Central memory CD8-positive, alpha-beta T cell (primary cell): Measurements from ENCODE around the gene KLHDC3.
"Not testable (repeated sequence)": the region's sequence is repeated elsewhere in the genome, so short reads cannot be mapped to it uniquely, and the experiment has no call there.

Experiments used
- ATAC-seq: fragments of 150-1000 bp; cut with Tn5 transposase; replicated peaks from 2 replicates; pipeline ENCODE4 v1.10.0; 2022; ENCODE audit warnings: mild to moderate bottlenecking, moderate FRiP score, moderate number of reproducible peaks; ENCODE audit not compliant: poor library complexity, severe bottlenecking; ENCODE audit errors: extremely low read depth
- DNase-seq, 2 donors: peaks; one replicate each; pipeline ENCODE4 v3.0.0; 2021; ENCODE audit warnings: low spot score in 2 of 2
- H3K27ac Mint-ChIP-seq: one replicate; pipeline ENCODE4 v1.8.0; 2022; ENCODE audit warnings: low read depth, mild to moderate bottlenecking, moderate library complexity, mixed read lengths
- H3K27me3 Mint-ChIP-seq: one replicate; pipeline ENCODE4 v1.8.0; 2022; ENCODE audit warnings: mixed read lengths
- H3K36me3 Mint-ChIP-seq: one replicate; pipeline ENCODE4 v1.8.0; 2022; ENCODE audit warnings: mild to moderate bottlenecking, moderate library complexity, mixed read lengths; ENCODE audit not compliant: insufficient read depth
- H3K4me1 Mint-ChIP-seq: one replicate; pipeline ENCODE4 v1.8.0; 2022; ENCODE audit warnings: mixed read lengths
- H3K4me3 Mint-ChIP-seq: one replicate; pipeline ENCODE4 v1.8.0; 2022; ENCODE audit warnings: mild to moderate bottlenecking, moderate library complexity, mixed read lengths
- H3K9me3 Mint-ChIP-seq: one replicate; pipeline ENCODE4 v1.8.0; 2022; ENCODE audit warnings: mixed read lengths

Gene KLHDC3

DNA sequence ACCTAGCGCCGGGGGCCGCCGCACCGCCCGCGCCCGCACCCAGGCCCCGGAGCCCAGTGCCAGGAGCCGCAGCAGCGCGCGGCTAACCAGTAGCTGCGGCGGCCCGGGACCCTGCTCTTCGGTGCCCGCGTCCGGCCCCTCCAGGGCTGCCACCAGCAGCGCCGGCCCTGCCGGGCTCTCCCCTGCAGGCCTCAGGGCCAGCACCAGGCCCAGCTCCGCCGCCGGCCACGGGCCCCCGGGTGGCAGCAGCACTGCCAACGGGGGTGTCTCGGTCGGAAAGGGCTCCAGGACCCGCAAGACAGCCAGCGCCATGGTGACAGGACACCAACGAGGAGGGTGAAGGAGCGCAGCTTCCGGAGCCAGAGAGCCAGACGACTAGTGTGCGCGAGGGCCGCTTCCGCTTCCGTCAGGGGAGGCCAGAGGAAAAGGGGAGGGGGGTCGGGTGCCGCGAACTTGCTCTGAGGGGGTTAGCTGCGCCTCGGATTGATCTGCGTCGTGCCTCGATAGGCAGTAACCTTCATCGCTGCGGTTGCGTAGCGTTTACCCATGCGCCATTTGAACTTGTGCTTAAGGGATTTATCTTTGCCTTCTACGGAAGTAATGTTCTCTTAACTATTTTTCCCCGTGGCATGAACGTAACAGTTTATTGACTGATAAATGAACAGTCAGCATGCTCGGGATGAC, 35.1 kb upstream of the KLHDC3 start, which contains the start of gene PEX6:
PEX6 (minus strand) TSS at position 343 of the 684 bp plus-strand sequence; CDS start at position 312, 31 bp downstream.
- DNase-seq = peak; percentile 82 to 86
- ATAC-seq = peak; percentile 98
- no peaks in the 10 kb centered on the region for H3K27me3 Mint-ChIP-seq
- H3K27ac Mint-ChIP-seq = peak within 1 kb of the TSS; percentile 93
- H3K9me3 Mint-ChIP-seq = no peaks in the 10 kb centered on the region
- peaks cover 16% of the 10 kb centered on the region for H3K36me3 Mint-ChIP-seq
- H3K4me1 Mint-ChIP-seq = peaks cover 42% of the 10 kb centered on the region
- H3K4me3 Mint-ChIP-seq = peak within 1 kb of the TSS; percentile 89

DNA sequence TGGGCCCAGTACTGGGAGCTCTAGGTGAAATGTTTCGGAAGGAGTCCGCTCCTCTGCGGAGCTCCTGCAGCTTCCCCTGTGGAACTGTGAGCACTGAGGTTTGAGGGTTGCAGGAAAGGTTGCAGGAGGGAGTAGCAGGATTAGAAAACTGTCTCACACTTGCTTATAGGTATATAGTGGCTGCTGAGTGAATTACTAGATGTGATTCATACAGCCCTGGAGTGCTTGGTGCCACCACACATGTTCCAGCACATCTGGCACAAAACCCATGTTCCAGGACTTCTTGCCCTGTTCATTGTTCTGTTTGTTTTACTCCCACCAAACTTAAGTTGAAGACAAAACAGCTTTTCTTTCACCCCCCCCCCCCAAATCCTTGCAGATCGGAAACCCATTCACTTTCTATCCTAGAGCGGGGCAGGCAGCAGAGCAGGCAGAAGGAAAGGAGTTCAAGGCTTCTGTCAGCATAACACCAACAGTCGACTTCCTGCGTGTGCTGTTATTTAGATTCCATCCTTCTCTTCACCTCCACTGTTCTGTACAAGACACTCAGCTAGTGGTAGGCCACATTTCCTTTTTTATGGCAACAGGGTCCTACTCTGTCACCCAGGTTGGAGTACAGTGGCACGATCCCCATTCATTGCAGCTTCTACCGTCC, 34.4 kb upstream of the KLHDC3 start:
- Mint-ChIP-seq H3K36me3 (peaks cover 21% of the 10 kb centered on the region), H3K4me3 (peak overlapping the region; percentile 89), H3K27ac (peak overlapping the region; percentile 93), H3K4me1 (peaks cover 43% of the 10 kb centered on the region), H3K27me3 (no peaks in the 10 kb centered on the region), H3K9me3 (no peaks in the 10 kb centered on the region)
- DNase-seq (peak in 1 of 2 donors; percentile 15), ATAC-seq (peak; percentile 11)

DNA sequence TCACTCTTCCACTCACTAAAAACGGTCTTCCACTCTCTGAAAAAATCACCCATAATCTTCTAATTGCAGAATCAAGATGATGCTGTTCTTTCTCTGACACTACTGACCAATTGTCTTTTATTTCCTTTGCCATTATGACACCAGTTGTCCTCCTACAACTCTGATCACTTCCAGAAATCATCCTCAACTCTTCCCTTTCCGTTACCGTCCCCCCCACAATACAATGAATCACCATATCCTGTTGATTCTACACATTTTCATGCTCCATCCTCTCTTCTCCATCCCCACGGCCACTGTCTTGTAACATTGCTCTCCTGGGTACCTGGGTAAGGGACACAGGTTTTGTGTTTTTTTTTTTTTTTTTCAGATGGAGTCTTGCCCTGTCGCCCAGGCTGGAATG, 32.2 kb upstream of the KLHDC3 start:
- Mint-ChIP-seq H3K4me3 (no peak overlapping the region), H3K27me3 (no peaks in the 10 kb centered on the region), H3K36me3 (peaks cover 23% of the 10 kb centered on the region), H3K9me3 (no peaks in the 10 kb centered on the region), H3K27ac (no peak overlapping the region), H3K4me1 (peaks cover 52% of the 10 kb centered on the region)
- DNase-seq (no peak), ATAC-seq (no peak)

DNA sequence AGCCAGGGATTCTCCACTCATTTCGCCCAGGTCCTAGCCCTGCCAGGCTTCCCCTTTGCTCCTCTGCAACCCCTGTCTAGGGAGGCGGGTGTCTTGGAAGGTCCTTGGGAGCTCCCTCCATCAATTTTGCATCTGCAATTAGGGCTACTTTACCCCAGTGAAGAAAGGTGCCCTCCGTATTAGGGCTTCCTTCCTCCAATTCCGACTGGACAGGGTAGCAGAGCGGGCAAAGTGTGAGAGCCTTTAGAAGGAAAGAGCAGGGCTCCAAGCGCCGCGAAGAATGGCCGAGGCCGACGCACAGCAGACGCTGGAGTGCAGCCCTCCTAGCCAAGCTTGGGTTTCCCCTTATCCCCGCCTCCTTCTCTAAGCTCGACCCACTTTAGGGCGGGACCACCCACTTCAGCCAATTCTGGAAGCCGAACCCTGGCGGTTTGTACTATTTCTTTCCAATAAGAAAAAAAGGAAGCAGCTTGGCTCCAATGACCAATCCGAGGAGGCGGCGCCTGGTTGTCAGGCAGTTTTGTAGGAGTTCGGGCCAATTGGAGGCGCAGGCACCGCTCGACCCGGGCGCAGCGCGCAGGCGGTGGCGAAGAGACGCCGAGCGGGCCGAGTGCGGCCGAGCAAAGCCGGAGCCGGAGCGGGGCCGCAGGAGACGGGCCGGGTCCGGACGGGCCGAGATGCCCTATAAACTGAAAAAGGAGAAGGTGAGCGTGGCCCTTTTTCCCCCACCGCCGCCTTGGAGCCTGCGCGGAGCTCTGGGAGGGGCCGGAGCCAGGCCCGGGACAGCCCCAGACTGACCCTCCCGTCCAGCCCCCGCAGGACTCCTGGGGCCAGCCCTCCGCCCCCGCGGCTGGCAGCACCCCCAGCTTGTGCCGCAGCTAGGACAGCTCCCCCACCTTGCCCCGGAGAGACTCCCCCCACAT, 29.8 kb upstream of the KLHDC3 start, which contains the start of gene PPP2R5D:
PPP2R5D (plus strand) TSS at position 570 of the 923 bp plus-strand sequence; CDS start at position 678, 108 bp downstream.
- Mint-ChIP-seq H3K27me3 (no peaks in the 10 kb centered on the region), H3K36me3 (peaks cover 15% of the 10 kb centered on the region), H3K27ac (peak within 1 kb of the TSS; percentile 90), H3K9me3 (no peaks in the 10 kb centered on the region), H3K4me3 (peak within 1 kb of the TSS; percentile 89), H3K4me1 (peaks cover 60% of the 10 kb centered on the region)
- DNase-seq (peak; percentile 96 to 98), ATAC-seq (peak; percentile 96)

DNA sequence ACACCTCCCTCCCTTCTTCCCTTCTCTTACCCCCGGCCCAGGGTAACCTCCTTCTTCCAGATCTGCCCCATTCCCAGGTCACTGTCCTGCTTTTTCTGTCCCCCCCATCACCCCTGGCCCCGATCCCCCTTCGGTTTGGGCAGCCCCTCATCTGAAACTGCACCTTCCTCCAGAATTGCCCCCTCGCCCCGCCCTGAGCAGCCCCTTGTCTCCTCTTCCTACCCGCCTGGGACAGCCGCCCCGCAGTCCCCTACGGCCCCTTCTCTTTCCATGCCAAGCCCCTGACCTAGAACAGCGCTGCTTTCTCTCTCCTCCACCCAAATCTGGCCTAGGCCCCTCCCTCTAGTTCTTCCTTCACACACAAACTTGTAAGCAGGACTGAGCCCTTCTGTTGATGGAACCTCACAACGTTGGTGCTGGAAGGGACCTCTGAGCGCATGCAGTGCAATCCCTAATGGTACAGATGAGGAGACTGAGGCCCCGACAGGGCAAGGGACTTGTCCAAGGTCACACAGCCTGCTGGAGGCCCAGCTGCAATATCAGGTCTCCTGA, 29.0 kb upstream of the KLHDC3 start:
- Mint-ChIP-seq H3K36me3 (peaks cover 12% of the 10 kb centered on the region), H3K9me3 (no peaks in the 10 kb centered on the region), H3K4me3 (peak overlapping the region; percentile 89), H3K27ac (peak overlapping the region; percentile 90), H3K4me1 (peaks cover 60% of the 10 kb centered on the region), H3K27me3 (no peaks in the 10 kb centered on the region)
- DNase-seq (no peak), ATAC-seq (no peak)

DNA sequence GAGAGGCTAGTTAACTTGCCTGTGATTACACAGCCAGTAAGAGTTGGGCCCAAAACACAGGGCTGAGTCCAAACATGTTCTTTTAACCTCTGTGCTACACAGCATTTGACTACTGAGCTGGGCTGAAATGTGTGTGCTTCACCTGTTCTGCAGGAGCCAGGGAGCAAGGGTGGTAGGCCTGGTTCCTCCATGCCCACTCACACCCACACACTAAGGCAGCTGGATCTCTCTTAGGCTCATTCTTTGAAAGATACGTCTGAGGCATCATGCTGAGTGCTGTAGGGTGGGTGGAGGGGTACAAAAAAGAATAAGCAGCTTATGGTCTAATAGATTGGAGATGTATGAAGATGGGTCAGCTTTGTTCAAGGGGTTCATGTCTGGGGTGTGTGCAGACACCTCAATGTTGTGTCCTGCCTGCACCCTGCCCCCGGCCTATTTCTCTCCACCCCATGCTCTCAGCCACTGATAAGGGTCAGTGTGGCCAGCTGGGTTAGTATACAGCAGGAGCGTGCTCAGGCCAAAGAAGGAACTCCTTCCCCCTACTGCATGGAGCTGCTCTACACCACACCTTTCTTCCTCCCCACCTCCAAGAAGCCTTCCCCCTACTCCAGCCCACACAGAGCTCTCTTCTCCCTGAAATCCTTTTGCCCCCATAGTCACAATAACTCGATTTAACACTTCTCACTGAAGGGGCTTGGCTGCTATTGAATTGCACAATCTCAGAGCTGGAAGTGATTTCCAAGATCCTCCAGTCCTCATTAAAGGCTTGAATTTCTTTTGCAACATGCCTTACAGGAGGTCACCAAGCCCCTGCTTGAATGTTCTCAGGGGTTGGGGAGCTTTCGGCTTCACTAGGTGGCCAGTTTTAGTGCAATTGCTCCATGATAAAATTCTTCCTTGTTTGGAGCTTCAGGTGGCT, 26.3 kb upstream of the KLHDC3 start:
- Mint-ChIP-seq H3K4me3 (no peak overlapping the region), H3K27me3 (no peaks in the 10 kb centered on the region), H3K9me3 (no peaks in the 10 kb centered on the region), H3K4me1 (peaks cover 62% of the 10 kb centered on the region), H3K27ac (no peak overlapping the region), H3K36me3 (peaks cover 14% of the 10 kb centered on the region)
- no peak for DNase-seq
- ATAC-seq = no peak

DNA sequence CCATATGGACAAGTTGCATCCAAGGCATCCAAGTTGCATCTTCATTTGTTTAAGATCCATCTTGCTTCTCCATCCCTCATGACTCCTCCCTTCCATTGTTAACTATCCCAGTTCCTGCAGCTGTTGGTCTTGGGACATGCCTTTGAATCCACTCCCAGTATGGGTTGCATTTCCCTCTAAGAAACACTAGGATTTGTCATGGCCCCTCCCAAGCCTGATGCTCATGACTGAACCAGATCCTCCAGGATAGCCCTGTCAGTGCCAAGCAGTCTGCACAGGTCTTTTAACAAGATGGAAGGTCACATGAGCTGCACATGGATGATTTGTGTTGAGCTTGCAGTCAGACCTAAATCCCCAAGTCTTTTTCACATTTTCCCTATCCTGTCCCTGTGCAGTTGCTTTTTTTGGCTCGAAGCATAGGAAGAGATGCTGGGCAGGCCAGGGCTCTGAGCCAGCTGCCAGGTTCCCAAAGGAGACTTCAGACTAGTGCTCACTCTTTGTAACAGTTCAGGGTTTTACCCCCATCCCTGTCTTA, 25.5 kb upstream of the KLHDC3 start:
- Mint-ChIP-seq H3K9me3 (no peaks in the 10 kb centered on the region), H3K4me1 (peaks cover 62% of the 10 kb centered on the region), H3K4me3 (no peak overlapping the region), H3K27me3 (no peaks in the 10 kb centered on the region), H3K27ac (no peak overlapping the region), H3K36me3 (peaks cover 16% of the 10 kb centered on the region)
- DNase-seq (no peak), ATAC-seq (no peak)

DNA sequence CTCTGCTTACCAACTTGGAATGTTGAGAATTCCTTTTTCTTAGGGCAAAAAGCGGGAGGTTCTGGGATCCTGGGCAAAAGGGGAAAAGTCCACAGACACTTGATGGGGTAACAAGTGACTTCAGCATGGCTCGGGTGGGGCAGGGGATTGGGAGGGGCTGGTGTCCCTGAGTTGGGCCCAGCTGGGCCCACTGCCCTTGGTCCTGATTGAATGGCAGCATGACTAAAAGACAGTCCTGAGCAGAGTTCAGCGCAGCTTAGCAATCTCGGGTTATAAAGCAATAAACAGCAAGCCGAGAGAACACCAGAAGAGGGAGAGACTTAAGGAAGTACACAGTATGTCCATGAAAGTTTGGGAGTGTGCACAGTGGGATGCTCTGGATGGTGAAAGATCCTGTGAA, 24.1 kb upstream of the KLHDC3 start:
- DNase-seq = no peak
- ATAC-seq = no peak
- peaks cover 14% of the 10 kb centered on the region for H3K36me3 Mint-ChIP-seq

DNA sequence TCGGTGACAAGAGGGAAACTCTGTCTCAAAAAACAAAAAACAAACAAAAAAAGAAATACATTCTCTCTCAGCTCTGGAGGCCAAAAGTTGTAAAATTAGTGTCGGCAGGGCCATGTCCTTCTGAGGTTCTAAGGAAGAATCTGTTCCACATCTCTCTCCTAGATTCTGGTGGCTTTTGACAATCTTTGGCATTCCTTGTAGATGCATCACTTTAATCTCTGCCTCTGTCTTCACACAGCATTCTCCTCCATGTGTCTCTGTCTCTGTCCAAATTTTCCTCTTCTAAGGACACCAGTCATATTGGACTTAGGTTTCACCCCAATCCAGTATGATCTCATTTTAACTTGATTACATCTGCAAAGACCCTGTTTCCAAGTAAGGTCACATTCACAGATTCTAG, 20.6 kb upstream of the KLHDC3 start:
- H3K27me3 Mint-ChIP-seq = no peaks in the 10 kb centered on the region

More for the DNA sequence above, 24.1 kb upstream of the KLHDC3 start:
- no peaks in the 10 kb centered on the region for H3K9me3 Mint-ChIP-seq
- no peaks in the 10 kb centered on the region for H3K27me3 Mint-ChIP-seq
- peak overlapping the region; percentile 35 for H3K27ac Mint-ChIP-seq
- no peak overlapping the region for H3K4me3 Mint-ChIP-seq
- peaks cover 55% of the 10 kb centered on the region for H3K4me1 Mint-ChIP-seq

DNA sequence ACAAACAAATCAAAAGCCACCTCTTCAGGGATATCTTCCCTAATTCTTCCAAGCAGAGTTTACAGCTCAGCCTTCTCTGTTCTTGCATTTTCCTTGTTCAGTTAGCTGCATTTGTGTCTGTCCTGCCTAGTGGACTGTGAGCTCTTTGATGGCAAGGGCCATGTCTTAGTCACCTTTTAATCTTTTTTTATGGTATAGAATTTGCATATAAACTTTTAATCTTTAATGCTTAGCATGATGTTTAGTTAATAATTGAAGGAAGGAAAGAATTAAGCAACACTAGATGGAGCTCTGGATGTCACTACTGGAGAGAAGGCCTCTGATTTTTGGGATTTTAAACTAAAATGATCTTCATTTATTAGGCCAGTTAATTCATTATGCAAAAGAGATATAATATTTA, 17.5 kb upstream of the KLHDC3 start:
- H3K4me1 Mint-ChIP-seq = peaks cover 9% of the 10 kb centered on the region
- H3K9me3 Mint-ChIP-seq = no peaks in the 10 kb centered on the region
- H3K27me3 Mint-ChIP-seq = no peaks in the 10 kb centered on the region
- no peak overlapping the region for H3K27ac Mint-ChIP-seq
- peaks cover 12% of the 10 kb centered on the region for H3K36me3 Mint-ChIP-seq
- ATAC-seq = no peak
- no peak for DNase-seq
- no peak overlapping the region for H3K4me3 Mint-ChIP-seq

More for the DNA sequence above, 20.6 kb upstream of the KLHDC3 start:
- no peak overlapping the region for H3K4me3 Mint-ChIP-seq
- DNase-seq (no peak), ATAC-seq (no peak)
- no peak overlapping the region for H3K27ac Mint-ChIP-seq
- peaks cover 24% of the 10 kb centered on the region for H3K4me1 Mint-ChIP-seq
- no peaks in the 10 kb centered on the region for H3K9me3 Mint-ChIP-seq
- H3K36me3 Mint-ChIP-seq = peaks cover 15% of the 10 kb centered on the region

DNA sequence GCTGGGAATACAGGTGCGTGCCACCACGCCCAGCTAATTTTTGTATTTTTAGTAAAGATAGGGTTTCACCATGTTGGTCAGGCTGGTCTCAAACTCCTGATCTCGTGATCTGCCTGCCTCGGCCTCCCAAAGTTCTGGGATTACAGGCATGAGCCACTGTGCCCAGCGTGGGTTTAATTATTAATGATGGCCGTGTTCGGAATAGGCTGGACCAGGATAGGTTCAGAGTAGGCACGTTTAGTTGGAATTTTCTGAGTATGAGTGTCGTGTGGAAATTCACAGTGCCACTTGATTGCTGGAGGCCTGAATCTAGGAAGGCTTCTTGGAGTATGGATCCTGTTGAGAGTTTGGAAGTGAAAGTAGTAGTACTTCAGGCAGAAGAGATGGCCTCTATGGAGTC, 15.8 kb upstream of the KLHDC3 start:
- DNase-seq, H3K27me3 Mint-ChIP-seq, ATAC-seq, H3K4me3 Mint-ChIP-seq, H3K4me1 Mint-ChIP-seq, H3K9me3 Mint-ChIP-seq, H3K27ac Mint-ChIP-seq: not testable (repeated sequence)
- peaks cover 18% of the 10 kb centered on the region for H3K36me3 Mint-ChIP-seq
